AG04449 (cell line): ENCODE measurements around the gene CCDC142.

Experiments
- CTCF ChIA-PET: fragments of 350-600 bp; formaldehyde crosslinking; extraction: SDS; loops from one replicate; lab custom pipeline; 2021; ENCODE audit warnings: antibody characterized with exemption; lab: Yijun Ruan, JAX
- POLR2A ChIA-PET: fragments of 400-600, 350-600 bp; formaldehyde crosslinking; extraction: SDS; loops from one replicate; lab custom pipeline; 2020; ENCODE audit warnings: antibody characterized with exemption, inconsistent platforms; lab: Yijun Ruan, JAX
- DNase-seq: peaks from one replicate; pipeline ENCODE4 v3.0.0-alpha.2; 2010; ENCODE audit warnings: low read depth, low spot score
- H3K4me3 ChIP-seq: 2 replicates; pipeline ENCODE4 v1.5.1; 2011; ENCODE audit warnings: low read depth, mild to moderate bottlenecking, control low read depth, low read length
- CTCF ChIP-seq: IDR thresholded peaks from one replicate; pipeline ENCODE4 v1.5.1; 2011; ENCODE audit warnings: mild to moderate bottlenecking, moderate library complexity, low read length, control low read depth, inconsistent platforms; ENCODE audit not compliant: insufficient read depth; ENCODE audit errors: missing control alignments

Gene CCDC142

GRCh38 chr2:74436848-74437695 is 45.7 kb downstream of the CCDC142 start:
- ChIA-PET CTCF (no interaction called here), POLR2A (no interaction called here)
- DNase-seq: no peak
- H3K4me3 ChIP-seq: no peak overlapping the region
- no peak for TF ChIP-seq CTCF

- ChIA-PET CTCF (interaction anchor here (1.0 kb wide), 1 partner anchor 101 kb away, joined by 3 read pairs; no protein-coding TSS in a partner anchor), POLR2A (no interaction called here)
- DNase-seq: no peak
- H3K4me3 ChIP-seq: no peak overlapping the region
- TF ChIP-seq CTCF: no peak
These were observed 46.5 kb downstream of the CCDC142 start for GRCh38 chr2:74436111-74436805.

GRCh38 chr2:74430502-74430901 is 52.3 kb downstream of the CCDC142 start:
- ChIA-PET CTCF (interaction anchor here (2.7 kb wide), 1 partner anchor 10 kb away, joined by 16 read pairs; no protein-coding TSS in a partner anchor), POLR2A (no interaction called here)
- no peak for TF ChIP-seq CTCF
- DNase-seq: no peak
- H3K4me3 ChIP-seq: no peak overlapping the region

- CTCF ChIA-PET: interaction anchor here (2.7 to 3.0 kb wide), 2 partner anchors 9 to 10 kb away, joined by 12 to 16 read pairs; no protein-coding TSS in a partner anchor
- DNase-seq: no peak
- no peak for TF ChIP-seq CTCF
- H3K4me3 ChIP-seq: no peak overlapping the region
- POLR2A ChIA-PET: interaction anchor here (1.0 kb wide), 1 partner anchor 25 kb away, joined by 3 read pairs; the partner anchor contains the start of gene INO80B
These were observed 53.0 kb downstream of the CCDC142 start for GRCh38 chr2:74429487-74430451.

GRCh38 chr2:74428675-74429074 is 54.1 kb downstream of the CCDC142 start:
- no peak overlapping the region for H3K4me3 ChIP-seq
- DNase-seq: no peak
- ChIA-PET POLR2A (interaction anchor here (1.0 kb wide), 1 partner anchor 26 kb away, joined by 3 read pairs; the partner anchor contains the start of gene INO80B), CTCF (interaction anchor here (1.2 to 3.0 kb wide), 2 partner anchors 11 to 179 kb away, joined by 4 to 12 read pairs; no protein-coding TSS in a partner anchor)
- no peak for TF ChIP-seq CTCF
